Mucosa of descending colon (tissue), 3 donors: Measurements from ENCODE around the gene CACNA1E. TPM values are rescaled to one million over a fixed set of nuclear protein-coding genes. Genes with fewer than 3 reads are reported as not detected.

ENCODE experiments used
- ATAC-seq: fragments of 200-7000 bp; cut with Tn5 transposase; one replicate; pipeline ENCODE4 v1.9.1; 2020; ENCODE audit warnings: mild to moderate bottlenecking, moderate library complexity
- DNase-seq, 3 donors: peaks; one replicate each; pipeline ENCODE4 v3.0.0-alpha.2; 2020
- H3K36me3 ChIP-seq: fragments of 200-600 bp; one replicate; pipeline ENCODE4 v1.8.0; 2021; ENCODE audit warnings: low read depth, mild to moderate bottlenecking
- H3K4me1 ChIP-seq: fragments of 200-600 bp; one replicate; pipeline ENCODE4 v1.8.0; 2021; ENCODE audit warnings: low read depth, mild to moderate bottlenecking
- H3K4me3 ChIP-seq: fragments of 200-600 bp; one replicate; pipeline ENCODE4 v1.8.0; 2021; ENCODE audit warnings: mild to moderate bottlenecking
- H3K9me3 ChIP-seq: fragments of 200-600 bp; one replicate; pipeline ENCODE4 v1.8.0; 2021; ENCODE audit warnings: mild to moderate bottlenecking
- CTCF ChIP-seq: fragments of 200-600 bp; IDR thresholded peaks from one replicate; pipeline ENCODE4 v1.8.0; 2022; ENCODE audit warnings: antibody characterized with exemption, mild to moderate bottlenecking
- intact Hi-C, 2 donors: fragments of 100-400 bp; cut with DNase I in 1 of 2; cut with micrococcal nuclease in 1 of 2; formaldehyde crosslinking; loops; one replicate each; pipeline versions ENCODE4 v1.11.0 to v1.11.1; 2022; cut with DNase I, micrococcal nuclease
- total RNA-seq, 3 donors: library from RNA; stranded (reverse); fragmentation: NEBNext Ultra II Directional in 2 of 3; extraction: Animal tissue kit (Norgen Biotek cat#: 25700) in 2 of 3; gene quantifications; one replicate each; pipeline versions ENCODE4 v1.2.1 to v1.2.4, GENCODE V29; 2021 to 2023
- donor health status: DM: no; HTN: no; CAD: no; lungs with moderate emphysema.
- donor health status: DM: no; HTN: no; CAD: no.
- donor health status: DM: no; HTN: yes; CAD: no.

The CACNA1E gene
- total RNA-seq, 3 donors from 2014 or later: 0.09 to 1.4 (median 0.22) TPM

GRCh38 chr1:181635110-181635509, 151.8 kb downstream of the CACNA1E start:
- DNase-seq (no peak), ATAC-seq (no peak)
- no peaks in the 10 kb centered on the region for H3K9me3 ChIP-seq
- H3K36me3 ChIP-seq: no peaks in the 10 kb centered on the region
- intact Hi-C loops: no loop called here
- peaks cover 12% of the 10 kb centered on the region for H3K4me1 ChIP-seq
- H3K4me3 ChIP-seq: no peak overlapping the region
- no peak for TF ChIP-seq CTCF

GRCh38 chr1:181637998-181638397, 154.7 kb downstream of the CACNA1E start:
- no peak overlapping the region for H3K4me3 ChIP-seq
- ATAC-seq (peak; percentile 34), DNase-seq (no peak)
- peaks cover under 1% of the 10 kb centered on the region for H3K4me1 ChIP-seq
- H3K36me3 ChIP-seq: no peaks in the 10 kb centered on the region
- TF ChIP-seq CTCF: no peak
- intact Hi-C loops: no loop called here
- H3K9me3 ChIP-seq: no peaks in the 10 kb centered on the region

GRCh38 chr1:181640956-181641355, 157.6 kb downstream of the CACNA1E start:
- Histone ChIP-seq H3K4me3 (no peak overlapping the region), H3K4me1 (no peaks in the 10 kb centered on the region), H3K36me3 (no peaks in the 10 kb centered on the region), H3K9me3 (no peaks in the 10 kb centered on the region)
- ATAC-seq (no peak), DNase-seq (no peak)
- TF ChIP-seq CTCF: no peak
- intact Hi-C loops: no loop called here

GRCh38 chr1:181643631-181644030, 160.3 kb downstream of the CACNA1E start:
- Histone ChIP-seq H3K36me3 (no peaks in the 10 kb centered on the region), H3K4me1 (no peaks in the 10 kb centered on the region), H3K9me3 (no peaks in the 10 kb centered on the region), H3K4me3 (no peak overlapping the region)
- DNase-seq: no peak
- TF ChIP-seq CTCF: no peak
- intact Hi-C loops: no loop called here
- no peak for ATAC-seq

GRCh38 chr1:181645171-181645570, 161.9 kb downstream of the CACNA1E start:
- DNase-seq: no peak
- no peak overlapping the region for H3K4me3 ChIP-seq
- H3K9me3 ChIP-seq: no peaks in the 10 kb centered on the region
- H3K4me1 ChIP-seq: no peaks in the 10 kb centered on the region
- ATAC-seq: no peak
- TF ChIP-seq CTCF: no peak
- intact Hi-C loops: no loop called here
- no peaks in the 10 kb centered on the region for H3K36me3 ChIP-seq

GRCh38 chr1:181646710-181647109, 163.4 kb downstream of the CACNA1E start:
- no peak overlapping the region for H3K4me3 ChIP-seq
- intact Hi-C loops: no loop called here
- ATAC-seq (peak; percentile 2), DNase-seq (no peak)
- no peak for TF ChIP-seq CTCF
- no peaks in the 10 kb centered on the region for H3K36me3 ChIP-seq
- H3K9me3 ChIP-seq: no peaks in the 10 kb centered on the region
- no peaks in the 10 kb centered on the region for H3K4me1 ChIP-seq
